Spleen (tissue), 7 donors: ENCODE results near the gene TPO.

ENCODE experiments used
- POLR2A ChIP-seq, 3 donors: fragments of 450-650 bp; IDR thresholded peaks; one replicate each; pipeline ENCODE4 v1.5.1; 2017; ENCODE audit warnings: antibody characterized with exemption in 3 of 3, mild to moderate bottlenecking in 1 of 3
- TF ChIP-seq, protein P1 (sequence below), 11 experiments: fragments of 200-600 bp in 7 of 11; fragments of 450-650 bp in 4 of 11; sonication (generic) in 4 of 11; IDR thresholded peaks in 8 of 11; conservative IDR thresholded peaks in 3 of 11; 1 replicate in 7 of 11; 2 replicates in 4 of 11; pipeline versions ENCODE4 v1.4.0 to v1.8.0; 2016 to 2021; ENCODE audit warnings: antibody characterized with exemption in 11 of 11, inconsistent platforms in 4 of 11, mild to moderate bottlenecking in 1 of 11
- donor health status: DM: no; HTN: no; CAD: no; lungs with moderate emphysema.
- donor health status: DM: no; HTN: no; CAD: no.
- donor health status: DM: no; HTN: no; CAD: no.

DNA sequence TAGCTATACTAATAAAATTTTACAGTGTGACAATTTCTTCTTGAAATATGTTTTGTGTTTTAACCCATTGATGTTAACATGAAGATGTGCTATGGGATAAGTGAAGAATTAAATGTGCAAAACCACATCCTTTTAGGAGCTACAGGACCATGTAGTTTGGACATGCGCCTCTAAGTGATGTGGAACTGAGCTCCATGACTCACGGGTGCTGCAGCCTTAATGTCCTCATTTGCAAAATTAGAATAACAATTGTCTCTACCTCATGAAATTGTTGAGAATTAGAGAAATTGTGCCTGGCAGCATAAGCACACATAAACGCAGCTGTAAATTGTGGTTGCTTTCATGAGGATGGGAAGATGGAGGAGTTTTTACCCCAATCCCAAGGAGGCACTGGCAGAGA lies 31.6 kb upstream of the TPO start:
- TF ChIP-seq, protein P1, sequence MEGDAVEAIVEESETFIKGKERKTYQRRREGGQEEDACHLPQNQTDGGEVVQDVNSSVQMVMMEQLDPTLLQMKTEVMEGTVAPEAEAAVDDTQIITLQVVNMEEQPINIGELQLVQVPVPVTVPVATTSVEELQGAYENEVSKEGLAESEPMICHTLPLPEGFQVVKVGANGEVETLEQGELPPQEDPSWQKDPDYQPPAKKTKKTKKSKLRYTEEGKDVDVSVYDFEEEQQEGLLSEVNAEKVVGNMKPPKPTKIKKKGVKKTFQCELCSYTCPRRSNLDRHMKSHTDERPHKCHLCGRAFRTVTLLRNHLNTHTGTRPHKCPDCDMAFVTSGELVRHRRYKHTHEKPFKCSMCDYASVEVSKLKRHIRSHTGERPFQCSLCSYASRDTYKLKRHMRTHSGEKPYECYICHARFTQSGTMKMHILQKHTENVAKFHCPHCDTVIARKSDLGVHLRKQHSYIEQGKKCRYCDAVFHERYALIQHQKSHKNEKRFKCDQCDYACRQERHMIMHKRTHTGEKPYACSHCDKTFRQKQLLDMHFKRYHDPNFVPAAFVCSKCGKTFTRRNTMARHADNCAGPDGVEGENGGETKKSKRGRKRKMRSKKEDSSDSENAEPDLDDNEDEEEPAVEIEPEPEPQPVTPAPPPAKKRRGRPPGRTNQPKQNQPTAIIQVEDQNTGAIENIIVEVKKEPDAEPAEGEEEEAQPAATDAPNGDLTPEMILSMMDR (IDR thresholded peaks at IDR 0.05 in 8 of 11, conservative IDR thresholded peaks at IDR 0.05 in 3 of 11): no peak
- no peak for TF ChIP-seq POLR2A (IDR thresholded peaks at IDR 0.05)
